A549 (cell line): ENCODE results near the gene HS3ST5. TPM values are rescaled to one million over a fixed set of nuclear protein-coding genes. Genes with fewer than 3 reads are reported as not detected.

ENCODE experiments used
- ATAC-seq, 2 experiments: fragments of 200-7000 bp in 1 of 2; fragments of >200 bp in 1 of 2; cut with Nextera tagmentation in 1 of 2; cut with Tn5 transposase in 1 of 2; 3 replicates each; pipeline versions ENCODE4 v1.8.0 to v1.9.1; 2018 to 2020; ENCODE audit warnings: mild to moderate bottlenecking in 1 of 2, moderate library complexity in 1 of 2
- CTCF ChIA-PET: fragments of 300-600 bp; sonication (Branson Sonifier 250); formaldehyde crosslinking; extraction: SDS; loops from one replicate; lab custom pipeline; 2021; ENCODE audit warnings: antibody characterized with exemption, inconsistent platforms; lab: Yijun Ruan, JAX
- POLR2A ChIA-PET: fragments of 350-600 bp; formaldehyde crosslinking; extraction: SDS; loops from one replicate; lab custom pipeline; 2021; ENCODE audit warnings: antibody characterized with exemption, inconsistent platforms; lab: Yijun Ruan, JAX
- DNase-seq, 2 experiments: peaks; one replicate each; pipeline versions ENCODE4 v3.0.0 to v3.0.0-alpha.2; 2011 to 2016; ENCODE audit warnings: low read depth in 1 of 2, low spot score in 1 of 2
- FAIRE-seq: peaks from 2 replicates; lab custom pipeline; 2011; peaks lifted over from hg19 to GRCh38; lab: Jason Lieb, UNC
- H3K27ac ChIP-seq, 2 experiments: fragments of >200 bp; sonication (Bioruptor Twin); formaldehyde crosslinking; 3 replicates each; pipeline ENCODE4 v1.5.1; 2016 to 2017
- H3K4me1 ChIP-seq: fragments of >200 bp; sonication (Bioruptor Twin); formaldehyde crosslinking; 3 replicates; pipeline ENCODE4 v1.6.1; 2016
- H3K4me2 ChIP-seq: fragments of >200 bp; sonication (Bioruptor Twin); formaldehyde crosslinking; 3 replicates; pipeline ENCODE4 v1.6.1; 2016
- H3K4me3 ChIP-seq: fragments of >200 bp; sonication (Bioruptor Twin); formaldehyde crosslinking; 3 replicates; pipeline ENCODE4 v1.5.1; 2016
- H3K9me3 ChIP-seq: fragments of >200 bp; sonication (Bioruptor Twin); formaldehyde crosslinking; 3 replicates; pipeline ENCODE4 v1.6.1; 2016
- CBX8 ChIP-seq: fragments of 200-600 bp; sonication (generic); IDR thresholded peaks from 2 replicates; pipeline ENCODE4 v1.6.1; 2016
- CEBPB ChIP-seq, 2 experiments: fragments of >200 bp in 1 of 2; sonication (Bioruptor Twin) in 1 of 2; formaldehyde crosslinking in 1 of 2; IDR thresholded peaks; 2 replicates each; pipeline ENCODE4 v1.6.1; 2012 to 2016
- EHF ChIP-seq: fragments of 250-450 bp; sonication (Bioruptor Pico); IDR thresholded peaks from 2 replicates; pipeline ENCODE4 v1.5.0; 2020; ENCODE audit warnings: mild to moderate bottlenecking
- EHMT2 ChIP-seq: fragments of 200-600 bp; sonication (generic); IDR thresholded peaks from 2 replicates; pipeline ENCODE4 v1.6.1; 2016; ENCODE audit warnings: antibody characterized with exemption, low read depth, mild to moderate bottlenecking, moderate library complexity
- EP300 ChIP-seq, 2 experiments: fragments of >200 bp; sonication (Bioruptor Twin); formaldehyde crosslinking; IDR thresholded peaks; 2 replicates in 1 of 2; 3 replicates in 1 of 2; pipeline ENCODE4 v1.6.1; 2016 to 2017
- FOXS1 ChIP-seq: fragments of 250-450 bp; sonication (Bioruptor Pico); IDR thresholded peaks from 2 replicates; pipeline ENCODE4 v1.5.0; 2020; ENCODE audit warnings: mild to moderate bottlenecking, moderate library complexity
- HOXA7 ChIP-seq: fragments of 250-450 bp; sonication (Bioruptor Pico); IDR thresholded peaks from 2 replicates; pipeline ENCODE4 v1.5.0; 2020; ENCODE audit warnings: mild to moderate bottlenecking, moderate library complexity
- KDM1A ChIP-seq: fragments of 200-600 bp; sonication (generic); IDR thresholded peaks from 2 replicates; pipeline ENCODE4 v1.6.1; 2016; ENCODE audit warnings: low read depth, mild to moderate bottlenecking
- KDM5A ChIP-seq: fragments of 200-600 bp; sonication (generic); IDR thresholded peaks from 2 replicates; pipeline ENCODE4 v1.6.1; 2016; ENCODE audit warnings: antibody characterized with exemption, mild to moderate bottlenecking
- MAFK ChIP-seq: fragments of 450-650 bp; IDR thresholded peaks from 2 replicates; pipeline ENCODE4 v1.6.1; 2014; ENCODE audit not compliant: partially characterized antibody
- NR3C1 ChIP-seq: fragments of >200 bp; sonication (Bioruptor Twin); formaldehyde crosslinking; IDR thresholded peaks from 3 replicates; pipeline ENCODE4 v1.6.1; 2017
- POLR2A ChIP-seq: IDR thresholded peaks from 2 replicates; pipeline ENCODE4 v1.6.1; 2012; ENCODE audit warnings: mild to moderate bottlenecking, low read length
- RAD21 ChIP-seq, 2 experiments: fragments of >200 bp in 1 of 2; sonication (Bioruptor Twin) in 1 of 2; formaldehyde crosslinking in 1 of 2; IDR thresholded peaks in 1 of 2; conservative IDR thresholded peaks in 1 of 2; 2 replicates in 1 of 2; 3 replicates in 1 of 2; pipeline ENCODE4 v1.6.1; 2012 to 2018; ENCODE audit warnings: inconsistent platforms in 1 of 2
- RARB ChIP-seq: fragments of 250-450 bp; sonication (Bioruptor Pico); IDR thresholded peaks from 2 replicates; pipeline ENCODE4 v1.8.0; 2021; ENCODE audit warnings: mild to moderate bottlenecking, moderate library complexity
- RNF2 ChIP-seq: fragments of 200-600 bp; sonication (generic); IDR thresholded peaks from 2 replicates; pipeline ENCODE4 v1.6.1; 2016; ENCODE audit warnings: low read depth, mild to moderate bottlenecking, antibody characterized with exemption, moderate library complexity, borderline replicate concordance
- SMC3 ChIP-seq: fragments of >200 bp; sonication (Bioruptor Twin); formaldehyde crosslinking; IDR thresholded peaks from 3 replicates; pipeline ENCODE4 v1.6.1; 2018; ENCODE audit warnings: inconsistent platforms
- SREBF2 ChIP-seq: fragments of 450-650 bp; IDR thresholded peaks from 2 replicates; pipeline ENCODE4 v1.6.1; 2014; ENCODE audit warnings: mild to moderate bottlenecking, moderate library complexity
- ZFP36 ChIP-seq: fragments of 450-650 bp; IDR thresholded peaks from 2 replicates; pipeline ENCODE4 v1.6.1; 2014; ENCODE audit warnings: borderline replicate concordance; ENCODE audit not compliant: partially characterized antibody
- ZNF302 ChIP-seq: fragments of 250-450 bp; sonication (Bioruptor Pico); IDR thresholded peaks from 2 replicates; pipeline ENCODE4 v1.9.0; 2021; ENCODE audit warnings: inconsistent platforms, mild to moderate bottlenecking, moderate library complexity
- ZSCAN20 ChIP-seq: fragments of 250-450 bp; sonication (Bioruptor Pico); IDR thresholded peaks from 2 replicates; pipeline ENCODE4 v1.8.0; 2022; ENCODE audit warnings: mild to moderate bottlenecking, moderate library complexity
- WGBS: methylation state at CpG from one replicate; pipeline ENCODE4 v1.1.6; 2017; ENCODE audit errors: missing lambda C conversion rate; 5-methylcytosine and 5-hydroxymethylcytosine counted together
- polyA plus RNA-seq, 4 experiments: library from polyadenylated mRNA; depleted of rRNA in 3 of 4; stranded (reverse); fragments of >200 nt; fragmentation: RNase III in 1 of 4; extraction: RNeasy Plus Mini Kit Qiagen cat#74134 plus additional on column Dnase treatment in 1 of 4; gene quantifications; 2 replicates in 3 of 4; 3 replicates in 1 of 4; pipeline ENCODE4 v1.2.3, GENCODE V29; 2011 to 2017
- TF ChIP-seq, protein P1 (sequence below): fragments of 150-350 bp; IDR thresholded peaks from 2 replicates; pipeline ENCODE4 v1.6.1; 2014; ENCODE audit warnings: low read depth, mild to moderate bottlenecking, low read length
- TF ChIP-seq, protein P2 (sequence below): fragments of 450-650 bp; IDR thresholded peaks from 2 replicates; pipeline ENCODE4 v1.6.1; 2014; ENCODE audit warnings: antibody characterized with exemption
- TF ChIP-seq, protein P3 (sequence below): fragments of >200 bp; sonication (Bioruptor Twin); formaldehyde crosslinking; IDR thresholded peaks from 3 replicates; pipeline ENCODE4 v1.5.1; 2016
- TF ChIP-seq, protein P4 (sequence below): fragments of 250-450 bp; sonication (Bioruptor Pico); IDR thresholded peaks from 2 replicates; pipeline ENCODE4 v1.5.0; 2021; ENCODE audit warnings: mild to moderate bottlenecking, moderate library complexity, borderline replicate concordance

HS3ST5 gene
- polyA plus RNA-seq, 2 of the 4 experiments (the other 2 are of a cell fraction): not detected

DNA sequence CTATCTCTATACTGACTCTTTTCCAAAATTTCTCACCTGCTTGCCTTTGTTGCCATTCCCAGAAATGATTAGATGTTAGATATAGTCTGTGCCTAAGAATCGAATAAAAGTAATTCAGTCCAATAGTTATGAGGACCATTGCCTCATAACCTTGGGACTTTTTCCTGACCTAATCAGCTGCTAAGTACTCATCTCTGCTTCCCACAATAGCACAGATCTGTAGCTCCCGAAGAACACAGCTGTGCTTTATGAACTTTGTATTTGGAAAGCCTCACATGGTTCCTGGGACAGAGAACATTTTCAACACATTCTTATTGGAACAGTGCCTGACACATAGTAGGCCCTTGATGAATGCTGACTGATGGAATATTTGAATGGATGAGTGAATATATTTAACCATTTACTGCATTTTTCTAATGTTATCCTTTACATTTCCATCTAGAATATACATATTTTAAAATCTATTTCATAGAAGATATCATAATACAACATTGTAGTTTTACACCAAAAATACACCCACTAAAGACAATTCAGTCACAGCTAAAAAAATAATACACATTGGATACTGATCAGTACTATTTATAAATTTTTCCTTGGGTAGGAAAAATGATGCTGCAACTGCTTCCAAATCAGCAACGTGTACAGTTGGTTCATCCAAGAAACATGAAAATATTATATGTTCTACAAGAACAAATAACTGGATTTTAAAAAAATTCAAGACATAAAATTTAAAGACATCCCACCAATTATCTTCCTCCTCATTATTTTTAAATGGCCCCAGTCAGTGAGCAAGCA lies 53.9 kb downstream of the HS3ST5 start:
- no peak overlapping the region for H3K27ac ChIP-seq
- H3K9me3 ChIP-seq: no peaks in the 10 kb centered on the region
- no peak for DNase-seq
- H3K4me2 ChIP-seq: no peak overlapping the region
- POLR2A ChIA-PET: no interaction called here
- no peak for TF ChIP-seq HOXA7
- no peak for TF ChIP-seq RARB (CRISPR knock-in tag)
- TF ChIP-seq, protein P1, sequence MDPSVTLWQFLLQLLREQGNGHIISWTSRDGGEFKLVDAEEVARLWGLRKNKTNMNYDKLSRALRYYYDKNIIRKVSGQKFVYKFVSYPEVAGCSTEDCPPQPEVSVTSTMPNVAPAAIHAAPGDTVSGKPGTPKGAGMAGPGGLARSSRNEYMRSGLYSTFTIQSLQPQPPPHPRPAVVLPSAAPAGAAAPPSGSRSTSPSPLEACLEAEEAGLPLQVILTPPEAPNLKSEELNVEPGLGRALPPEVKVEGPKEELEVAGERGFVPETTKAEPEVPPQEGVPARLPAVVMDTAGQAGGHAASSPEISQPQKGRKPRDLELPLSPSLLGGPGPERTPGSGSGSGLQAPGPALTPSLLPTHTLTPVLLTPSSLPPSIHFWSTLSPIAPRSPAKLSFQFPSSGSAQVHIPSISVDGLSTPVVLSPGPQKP: no peak
- no peak for TF ChIP-seq CBX8
- no peak for TF ChIP-seq ZNF302 (CRISPR knock-in tag)
- TF ChIP-seq EP300 (IDR thresholded peaks at IDR 0.05): no peak
- no peak for TF ChIP-seq FOXS1 (CRISPR knock-in tag)
- TF ChIP-seq KDM1A: no peak
- no peak for TF ChIP-seq SMC3
- TF ChIP-seq KDM5A: no peak
- TF ChIP-seq RNF2: no peak
- no peak for TF ChIP-seq NR3C1
- no peak for TF ChIP-seq POLR2A
- TF ChIP-seq, protein P2, sequence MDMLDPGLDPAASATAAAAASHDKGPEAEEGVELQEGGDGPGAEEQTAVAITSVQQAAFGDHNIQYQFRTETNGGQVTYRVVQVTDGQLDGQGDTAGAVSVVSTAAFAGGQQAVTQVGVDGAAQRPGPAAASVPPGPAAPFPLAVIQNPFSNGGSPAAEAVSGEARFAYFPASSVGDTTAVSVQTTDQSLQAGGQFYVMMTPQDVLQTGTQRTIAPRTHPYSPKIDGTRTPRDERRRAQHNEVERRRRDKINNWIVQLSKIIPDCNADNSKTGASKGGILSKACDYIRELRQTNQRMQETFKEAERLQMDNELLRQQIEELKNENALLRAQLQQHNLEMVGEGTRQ: no peak
- TF ChIP-seq EHMT2: no peak
- TF ChIP-seq EHF (CRISPR knock-in tag): no peak
- TF ChIP-seq RAD21 (conservative IDR thresholded peaks at IDR 0.05 in 1 of 2, IDR thresholded peaks at IDR 0.05 in 1 of 2): no peak
- no peaks in the 10 kb centered on the region for H3K4me1 ChIP-seq
- FAIRE-seq: no peak
- 11% methylated on average over 3 of the region's 3 CpGs for WGBS
- H3K4me3 ChIP-seq: no peak overlapping the region
- CTCF ChIA-PET: no interaction called here
- no peak for ATAC-seq

DNA sequence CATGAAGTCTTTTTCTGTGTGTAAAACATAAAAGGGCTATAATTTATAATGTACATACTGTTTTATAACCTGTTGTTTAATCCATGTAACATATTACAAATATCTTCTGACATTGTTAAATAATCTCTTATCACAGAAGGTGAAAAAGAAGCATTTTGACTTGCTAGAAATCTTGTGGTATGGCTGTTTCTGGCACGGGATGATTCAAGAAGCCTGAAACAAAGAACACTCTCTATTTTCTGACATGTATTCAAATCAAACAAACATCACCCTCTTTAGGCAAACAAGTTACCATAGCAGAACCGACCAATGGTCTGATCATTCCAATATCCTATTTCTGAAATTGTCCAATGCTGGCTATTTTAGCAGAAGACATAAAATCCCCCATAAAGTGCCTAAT lies 55.4 kb downstream of the HS3ST5 start:
- CTCF ChIA-PET: no interaction called here

DNA sequence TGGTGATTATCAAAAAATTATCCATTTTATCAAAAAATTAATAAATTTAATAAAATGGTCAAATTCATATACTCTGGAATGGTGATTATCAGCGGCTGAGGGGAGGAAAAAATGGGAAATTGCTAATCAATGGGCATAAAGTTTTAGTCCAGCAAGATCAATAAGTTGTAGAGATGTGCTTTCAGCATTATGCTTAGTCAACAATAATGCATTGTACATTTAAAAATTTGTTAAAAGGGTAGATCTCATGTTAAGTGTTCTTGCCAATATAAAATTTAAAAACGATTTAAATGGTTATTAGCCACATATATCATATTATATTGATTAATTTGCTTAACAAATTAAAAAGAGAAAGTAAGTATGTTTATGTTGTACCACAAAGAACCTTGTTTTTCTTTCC lies 56.6 kb downstream of the HS3ST5 start:
- POLR2A ChIA-PET: no interaction called here
- no peak for FAIRE-seq
- no peak for ATAC-seq
- TF ChIP-seq, protein P3, sequence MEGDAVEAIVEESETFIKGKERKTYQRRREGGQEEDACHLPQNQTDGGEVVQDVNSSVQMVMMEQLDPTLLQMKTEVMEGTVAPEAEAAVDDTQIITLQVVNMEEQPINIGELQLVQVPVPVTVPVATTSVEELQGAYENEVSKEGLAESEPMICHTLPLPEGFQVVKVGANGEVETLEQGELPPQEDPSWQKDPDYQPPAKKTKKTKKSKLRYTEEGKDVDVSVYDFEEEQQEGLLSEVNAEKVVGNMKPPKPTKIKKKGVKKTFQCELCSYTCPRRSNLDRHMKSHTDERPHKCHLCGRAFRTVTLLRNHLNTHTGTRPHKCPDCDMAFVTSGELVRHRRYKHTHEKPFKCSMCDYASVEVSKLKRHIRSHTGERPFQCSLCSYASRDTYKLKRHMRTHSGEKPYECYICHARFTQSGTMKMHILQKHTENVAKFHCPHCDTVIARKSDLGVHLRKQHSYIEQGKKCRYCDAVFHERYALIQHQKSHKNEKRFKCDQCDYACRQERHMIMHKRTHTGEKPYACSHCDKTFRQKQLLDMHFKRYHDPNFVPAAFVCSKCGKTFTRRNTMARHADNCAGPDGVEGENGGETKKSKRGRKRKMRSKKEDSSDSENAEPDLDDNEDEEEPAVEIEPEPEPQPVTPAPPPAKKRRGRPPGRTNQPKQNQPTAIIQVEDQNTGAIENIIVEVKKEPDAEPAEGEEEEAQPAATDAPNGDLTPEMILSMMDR: no peak
- TF ChIP-seq MAFK: peak; percentile 30
- no peak for TF ChIP-seq EHF (CRISPR knock-in tag)
- TF ChIP-seq ZFP36: no peak
- TF ChIP-seq, all 56 proteins: peak for 1
- Histone ChIP-seq H3K27ac (no peak overlapping the region), H3K4me2 (no peak overlapping the region), H3K4me1 (no peaks in the 10 kb centered on the region), H3K9me3 (no peaks in the 10 kb centered on the region), H3K4me3 (no peak overlapping the region)
- no peak for DNase-seq
- WGBS: 2% methylated on average over 2 of the region's 2 CpGs
- CTCF ChIA-PET: no interaction called here

More for the DNA sequence above, 55.4 kb downstream of the HS3ST5 start:
- DNase-seq (no peak), ATAC-seq (no peak), FAIRE-seq (no peak)
- POLR2A ChIA-PET: no interaction called here
- Histone ChIP-seq H3K27ac (no peak overlapping the region), H3K4me1 (no peaks in the 10 kb centered on the region), H3K4me3 (no peak overlapping the region), H3K9me3 (no peaks in the 10 kb centered on the region), H3K4me2 (no peak overlapping the region)
- 0% methylated on average over 2 of the region's 2 CpGs for WGBS
- no peak for TF ChIP-seq ZSCAN20 (CRISPR knock-in tag)
- TF ChIP-seq, protein P4, sequence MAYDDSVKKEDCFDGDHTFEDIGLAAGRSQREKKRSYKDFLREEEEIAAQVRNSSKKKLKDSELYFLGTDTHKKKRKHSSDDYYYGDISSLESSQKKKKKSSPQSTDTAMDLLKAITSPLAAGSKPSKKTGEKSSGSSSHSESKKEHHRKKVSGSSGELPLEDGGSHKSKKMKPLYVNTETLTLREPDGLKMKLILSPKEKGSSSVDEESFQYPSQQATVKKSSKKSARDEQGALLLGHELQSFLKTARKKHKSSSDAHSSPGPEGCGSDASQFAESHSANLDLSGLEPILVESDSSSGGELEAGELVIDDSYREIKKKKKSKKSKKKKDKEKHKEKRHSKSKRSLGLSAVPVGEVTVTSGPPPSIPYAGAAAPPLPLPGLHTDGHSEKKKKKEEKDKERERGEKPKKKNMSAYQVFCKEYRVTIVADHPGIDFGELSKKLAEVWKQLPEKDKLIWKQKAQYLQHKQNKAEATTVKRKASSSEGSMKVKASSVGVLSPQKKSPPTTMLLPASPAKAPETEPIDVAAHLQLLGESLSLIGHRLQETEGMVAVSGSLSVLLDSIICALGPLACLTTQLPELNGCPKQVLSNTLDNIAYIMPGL: no peak
- TF ChIP-seq SREBF2: no peak
- no peak for TF ChIP-seq CEBPB (IDR thresholded peaks at IDR 0.05)
- TF ChIP-seq NR3C1: no peak
